Heart right ventricle (tissue), 16 donors: ENCODE measurements around the gene CDH2. TPM values are rescaled to one million over a fixed set of nuclear protein-coding genes. Genes with fewer than 3 reads are reported as not detected.

Source experiments
- ATAC-seq, 8 donors: fragments of 200-7000 bp; cut with Tn5 transposase; one replicate each; pipeline ENCODE4 v1.9.1; 2020; ENCODE audit warnings: mild to moderate bottlenecking in 8 of 8, moderate library complexity in 8 of 8, moderate number of reproducible peaks in 1 of 8
- DNase-seq, 2 donors: peaks; one replicate each; pipeline ENCODE4 v3.0.0-alpha.2; 2020
- H3K27ac ChIP-seq, 10 donors: fragments of 200-600 bp; sonication (generic) in 2 of 10; one replicate each; pipeline versions ENCODE4 v1.5.0 to v1.8.0; 2020 to 2022; ENCODE audit warnings: mild to moderate bottlenecking in 3 of 10
- H3K27me3 ChIP-seq, 7 donors: fragments of 200-600 bp; one replicate each; pipeline ENCODE4 v1.8.0; 2021 to 2022; ENCODE audit warnings: mild to moderate bottlenecking in 2 of 7
- H3K36me3 ChIP-seq, 9 donors: fragments of 200-600 bp; sonication (generic) in 1 of 9; one replicate each; pipeline versions ENCODE4 v1.5.0 to v1.8.0; 2020 to 2022; ENCODE audit warnings: mild to moderate bottlenecking in 2 of 9
- H3K4me1 ChIP-seq, 9 donors: fragments of 200-600 bp; sonication (generic) in 1 of 9; one replicate each; pipeline versions ENCODE4 v1.5.0 to v1.8.0; 2020 to 2022; ENCODE audit warnings: mild to moderate bottlenecking in 4 of 9
- H3K4me3 ChIP-seq, 10 donors: fragments of 200-600 bp; sonication (generic) in 2 of 10; one replicate each; pipeline versions ENCODE4 v1.5.0 to v1.8.0; 2020 to 2022; ENCODE audit warnings: mild to moderate bottlenecking in 7 of 10, moderate library complexity in 2 of 10
- H3K9me3 ChIP-seq, 11 donors: fragments of 200-600 bp in 10 of 11; sonication (generic) in 2 of 11; one replicate each; pipeline versions ENCODE4 v1.5.0 to v1.8.0; 2013 to 2022; ENCODE audit warnings: mild to moderate bottlenecking in 2 of 11, control low read depth in 1 of 11, moderate library complexity in 1 of 11
- CTCF ChIP-seq, 9 donors: fragments of 200-600 bp; sonication (generic) in 2 of 9; IDR thresholded peaks; one replicate each; pipeline versions ENCODE4 v1.5.0 to v1.8.0; 2021 to 2022; ENCODE audit warnings: antibody characterized with exemption in 9 of 9, mild to moderate bottlenecking in 5 of 9, moderate library complexity in 1 of 9
- WGBS, 2 donors: extraction: QIAGEN DNeasy Blood & Tissue Kit; methylation state at CpG; one replicate each; pipeline ENCODE4 v1.1.7; 2013; ENCODE audit warnings: inconsistent platforms in 1 of 2; 5-methylcytosine and 5-hydroxymethylcytosine counted together
- intact Hi-C, 10 donors: fragments of 100-400 bp; cut with DNase I; formaldehyde crosslinking; loops; one replicate each; pipeline versions ENCODE4 v1.11.1 to v1.14.2; 2022
- polyA plus RNA-seq, 2 donors: library from polyadenylated mRNA; stranded (reverse); fragments of 200-250 nt; gene quantifications; one replicate each; pipeline ENCODE4 v1.2.3, GENCODE V29; 2013
- total RNA-seq, 10 donors: library from RNA; stranded (reverse); fragmentation: NEBNext Ultra II Directional in 3 of 10; extraction: Animal tissue kit (Norgen Biotek cat#: 25700) in 3 of 10; gene quantifications; one replicate each; pipeline versions ENCODE4 v1.2.1 to v1.2.4, GENCODE V29; 2021 to 2023
- donor health status: Arrhythmogenic right ventricular cardiomyopathy.
- donor health status: ischemic (EF 13 %, LVEDD 7.1; RV severe dilation, severe dysfunction).
- donor health status: healthy with polysubstance abuse.
- donor health status: DM: no; HTN: yes; CAD: no.
- donor health status: DM: no; HTN: no; CAD: no.
- donor health status: ischemic (EF 25% LVEDD 6.9; RV normal size, moderate dysfunction).
- donor health status: ischemic (EF 25% LVEDD 5.7; RV mildly dilated, moderate dysfunction).
- donor health status: healthy.
- donor health status: DM: yes; HTN: yes; CAD: no.
- donor health status: Ischemic cardiomyopathy.
- donor health status: ischemic (EF 35%, LVEDD 5.7; RV mildly dilated, moderate dysfunction).
- donor health status: nonischemic (EF 11% LVEDD 7.7; RV severe dilation, severe dysfunction).
- donor health status: DM: yes; HTN: yes; CAD: no.
- donor health status: PGD.
- donor health status: ischemic (EF 29% LVEDD 5.4; RV normal size, mild dysfunction).
- donor health status: nonischemic (EF 23%, LVEDD 6.1; RV moderate dilation, normal function).

Gene CDH2
- total and polyA plus RNA-seq, 12 donors, result 50.3 to 575 (median 448) TPM

- 14 to 15% methylated on average over 5 of the region's 5 CpGs for WGBS, 2 donors
- Histone ChIP-seq H3K27ac (peak overlapping the region; percentile 60 to 88 (median 85)), H3K4me1 (peaks cover 0 to 84% (median 28%) of the 10 kb centered on the region in 9 donors), H3K27me3 (no peaks in the 10 kb centered on the region), H3K9me3 (no peaks in the 10 kb centered on the region), H3K36me3 (no peaks in the 10 kb centered on the region), H3K4me3 (no peak overlapping the region)
- peak in 1 of 2 donors; percentile 33 for DNase-seq
- TF ChIP-seq CTCF (IDR thresholded peaks at IDR 0.05), result no peak
- peak; percentile 72 to 93 (median 88) for ATAC-seq
- intact Hi-C loops, result loop anchor here in 7 of 10 donors (5.0 to 10.0 kb wide), 4 partner anchors 40 to 65 kb away; partner anchors contain the start of gene CDH2 (in 5 of the 7)
Observed at GRCh38 chr18:28112056-28112470, 64.9 kb downstream of the CDH2 start.

- no peaks in the 10 kb centered on the region for H3K9me3 ChIP-seq
- no peak for DNase-seq
- peak overlapping the region; percentile 66 to 88 (median 84) for H3K27ac ChIP-seq
- WGBS, 2 donors, result 47 to 60% methylated on average over 9 of the region's 9 CpGs
- ATAC-seq, result peak in 4 of 8 donors; percentile 4 to 32 (median 18)
- peaks cover 0 to 80% (median 20%) of the 10 kb centered on the region in 9 donors for H3K4me1 ChIP-seq
- no peak for TF ChIP-seq CTCF (IDR thresholded peaks at IDR 0.05)
- H3K4me3 ChIP-seq, result no peak overlapping the region
- H3K27me3 ChIP-seq, result no peaks in the 10 kb centered on the region
- intact Hi-C loops, result loop anchor here in 7 of 10 donors (5.0 to 10.0 kb wide), 4 partner anchors 41 to 66 kb away; partner anchors contain the start of gene CDH2 (in 5 of the 7)
- no peaks in the 10 kb centered on the region for H3K36me3 ChIP-seq
Observed at GRCh38 chr18:28110924-28111323, 66.0 kb downstream of the CDH2 start.

DNA sequence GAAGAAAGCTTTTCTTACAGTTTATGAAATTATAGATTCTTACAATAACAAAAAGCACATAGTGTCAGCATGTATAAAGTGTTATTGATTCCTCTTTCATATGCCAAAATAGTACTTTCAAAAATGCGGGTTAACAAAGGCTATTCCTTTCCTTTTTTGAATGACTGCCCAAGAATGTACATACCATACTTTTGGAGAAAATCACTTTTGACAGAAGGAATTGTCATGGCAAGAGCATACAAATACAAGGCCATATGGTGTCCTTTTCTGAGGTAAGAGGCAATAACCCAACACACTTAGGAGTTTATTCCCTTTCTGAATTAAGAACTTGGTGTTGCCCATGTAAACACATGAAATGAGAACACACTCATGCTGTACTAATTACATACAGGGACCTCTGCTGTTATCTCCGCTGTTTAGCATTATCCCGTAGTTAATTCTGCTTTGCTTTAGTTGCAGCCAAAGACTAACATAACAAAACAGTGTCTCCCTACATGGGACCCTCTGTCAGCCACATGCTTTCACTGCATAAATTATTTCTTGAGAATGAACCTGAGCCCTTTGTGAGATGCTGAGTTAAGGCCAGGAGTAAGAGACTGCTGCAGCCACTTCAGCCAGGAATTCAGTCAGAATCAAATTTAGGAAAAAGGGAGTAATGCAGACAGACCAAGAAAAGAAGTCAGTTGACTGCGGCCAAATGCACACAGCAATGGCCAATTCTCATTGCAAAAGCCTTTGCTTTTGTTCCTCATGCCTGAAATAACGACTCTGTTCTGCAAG is 67.0 kb downstream of the CDH2 start:
- WGBS, 2 donors, result 46 to 56% methylated on average over 5 of the region's 5 CpGs
- ATAC-seq (no peak), DNase-seq (no peak)
- intact Hi-C loops, result loop anchor here in 8 of 10 donors (5.0 to 10.0 kb wide), 6 partner anchors 42 to 333 kb away; partner anchors contain the start of gene CDH2 (in 5 of the 8)
- Histone ChIP-seq H3K27me3 (no peaks in the 10 kb centered on the region), H3K4me1 (peaks cover 0 to 74% (median 14%) of the 10 kb centered on the region in 9 donors), H3K36me3 (no peaks in the 10 kb centered on the region), H3K9me3 (no peaks in the 10 kb centered on the region), H3K27ac (peak overlapping the region in 9 of 10 donors; percentile 59 to 88 (median 85)), H3K4me3 (no peak overlapping the region)
- TF ChIP-seq CTCF (IDR thresholded peaks at IDR 0.05), result no peak

DNA sequence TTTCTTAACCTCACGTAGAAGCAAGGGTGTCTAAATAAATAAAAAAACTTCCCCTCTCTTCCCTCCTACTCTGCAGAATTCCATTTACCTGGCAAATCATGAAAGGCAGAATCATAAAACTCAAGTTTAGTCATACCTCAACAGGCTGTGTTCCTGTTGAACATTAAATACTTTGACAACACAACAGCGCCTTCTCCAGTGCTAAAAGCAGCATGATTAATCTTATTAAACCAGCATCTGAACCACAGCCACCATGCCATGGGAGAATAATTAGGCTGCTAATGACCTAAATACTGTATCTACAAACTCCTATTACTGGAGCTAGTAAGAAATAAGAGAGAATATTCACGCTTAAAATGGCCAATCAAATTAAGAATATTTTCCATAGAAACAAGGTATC is 68.1 kb downstream of the CDH2 start:
- Histone ChIP-seq H3K4me3 (no peak overlapping the region), H3K9me3 (no peaks in the 10 kb centered on the region), H3K36me3 (no peaks in the 10 kb centered on the region), H3K27me3 (no peaks in the 10 kb centered on the region), H3K27ac (peak overlapping the region in 7 of 10 donors; percentile 15 to 88 (median 85)), H3K4me1 (peaks cover 0 to 65% (median 14%) of the 10 kb centered on the region in 9 donors)
- intact Hi-C loops, result loop anchor here in 3 of 10 donors (5.0 to 10.0 kb wide), 2 partner anchors 94 to 332 kb away; no protein-coding TSS in a partner anchor
- TF ChIP-seq CTCF (IDR thresholded peaks at IDR 0.05), result peak in 3 of 9 donors; percentile 25 to 33 (median 33)
- WGBS, 2 donors, result 28 to 60% methylated on average over 3 of the region's 3 CpGs
- peak in 2 of 8 donors; percentile 25 to 34 for ATAC-seq
- DNase-seq, result no peak
